ENCODE measurements around the gene RNF227.

RNF227 gene

DNA sequence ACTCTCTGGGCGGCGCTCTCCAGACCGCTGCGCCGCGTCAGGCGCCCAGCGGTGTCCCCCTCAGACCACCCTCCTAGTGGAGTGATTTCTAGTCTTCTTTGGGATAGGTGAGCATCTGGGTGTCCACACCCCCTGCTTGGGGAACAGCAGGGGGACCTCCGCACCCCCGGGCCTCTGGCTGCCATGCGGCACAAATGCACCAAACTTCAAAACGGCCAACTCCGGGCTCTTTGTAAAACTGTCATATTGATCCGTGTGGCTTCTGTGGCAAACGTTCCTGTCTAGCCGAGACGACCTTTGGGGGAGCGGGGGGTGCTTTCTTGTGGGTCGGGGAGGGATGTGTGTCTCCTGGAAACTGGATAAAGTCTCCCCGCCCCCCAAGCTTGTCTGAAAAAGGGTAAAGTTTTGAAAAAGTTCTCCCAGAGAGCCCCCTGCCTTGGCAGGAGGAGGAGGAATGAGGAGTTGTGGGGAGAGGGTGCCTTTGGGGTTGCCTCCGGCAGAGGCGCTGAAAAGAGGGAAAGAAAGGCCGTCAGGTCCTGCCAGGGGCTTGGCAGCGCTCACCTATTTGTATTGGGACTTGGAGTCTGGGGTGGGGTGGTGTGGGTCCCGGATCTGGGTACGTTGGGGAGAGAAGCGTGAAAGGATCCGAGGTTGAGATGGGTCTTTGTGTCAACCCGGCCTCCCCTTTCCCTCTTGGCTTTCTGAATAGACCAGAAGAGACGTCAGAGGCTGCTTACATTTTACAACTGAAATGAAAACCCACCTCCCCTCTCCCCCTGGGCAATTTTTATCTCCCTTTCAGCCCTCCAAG, 29.7 kb downstream of the RNF227 start:
- Histone ChIP-seq H3K4me3 (IDR thresholded peaks at IDR 0.05; ENCODE audit: insufficient read depth, low read depth, low read length) (no peak overlapping the region), H3K36me3 (ENCODE audit: insufficient read depth) (no peaks in the 10 kb centered on the region), H3K27ac (peak overlapping the region; percentile 53), H3K9ac (peak overlapping the region; percentile 61; the same call in 1 of the 2 replicates), H3K27me3 (ENCODE audit: insufficient read depth, low read depth) (no peaks in the 10 kb centered on the region), H3K79me2 (ENCODE audit: insufficient read depth, low read depth) (no peaks in the 10 kb centered on the region), H3K4me1 (ENCODE audit: low read depth, poor library complexity, severe bottlenecking) (peaks cover 3% of the 10 kb centered on the region), H4K20me1 (ENCODE audit: insufficient read depth) (no peaks in the 10 kb centered on the region), H3K4me2 (peak overlapping the region; percentile 39; the same call in 1 of the 2 replicates), H2AFZ (ENCODE audit: low read depth) (no peak overlapping the region)
- TF ChIP-seq, protein P1, sequence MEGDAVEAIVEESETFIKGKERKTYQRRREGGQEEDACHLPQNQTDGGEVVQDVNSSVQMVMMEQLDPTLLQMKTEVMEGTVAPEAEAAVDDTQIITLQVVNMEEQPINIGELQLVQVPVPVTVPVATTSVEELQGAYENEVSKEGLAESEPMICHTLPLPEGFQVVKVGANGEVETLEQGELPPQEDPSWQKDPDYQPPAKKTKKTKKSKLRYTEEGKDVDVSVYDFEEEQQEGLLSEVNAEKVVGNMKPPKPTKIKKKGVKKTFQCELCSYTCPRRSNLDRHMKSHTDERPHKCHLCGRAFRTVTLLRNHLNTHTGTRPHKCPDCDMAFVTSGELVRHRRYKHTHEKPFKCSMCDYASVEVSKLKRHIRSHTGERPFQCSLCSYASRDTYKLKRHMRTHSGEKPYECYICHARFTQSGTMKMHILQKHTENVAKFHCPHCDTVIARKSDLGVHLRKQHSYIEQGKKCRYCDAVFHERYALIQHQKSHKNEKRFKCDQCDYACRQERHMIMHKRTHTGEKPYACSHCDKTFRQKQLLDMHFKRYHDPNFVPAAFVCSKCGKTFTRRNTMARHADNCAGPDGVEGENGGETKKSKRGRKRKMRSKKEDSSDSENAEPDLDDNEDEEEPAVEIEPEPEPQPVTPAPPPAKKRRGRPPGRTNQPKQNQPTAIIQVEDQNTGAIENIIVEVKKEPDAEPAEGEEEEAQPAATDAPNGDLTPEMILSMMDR (conservative IDR thresholded peaks at IDR 0.05; ENCODE audit: low read depth, low read length) = no peak

- Histone ChIP-seq H3K9ac (peak overlapping the region; percentile 61; the same call in 1 of the 2 replicates), H3K27me3 (ENCODE audit: insufficient read depth, low read depth) (no peaks in the 10 kb centered on the region), H3K79me2 (ENCODE audit: insufficient read depth, low read depth) (no peaks in the 10 kb centered on the region), H3K36me3 (ENCODE audit: insufficient read depth) (no peaks in the 10 kb centered on the region), H3K4me2 (peak overlapping the region; percentile 17; the same call in 1 of the 2 replicates), H3K4me3 (IDR thresholded peaks at IDR 0.05; ENCODE audit: insufficient read depth, low read depth, low read length) (no peak overlapping the region), H2AFZ (ENCODE audit: low read depth) (no peak overlapping the region), H4K20me1 (ENCODE audit: insufficient read depth) (no peaks in the 10 kb centered on the region), H3K4me1 (ENCODE audit: low read depth, poor library complexity, severe bottlenecking) (peaks cover 3% of the 10 kb centered on the region), H3K27ac (peak overlapping the region; percentile 53)
- TF ChIP-seq, protein P1 (conservative IDR thresholded peaks at IDR 0.05; ENCODE audit: low read depth, low read length) = no peak
These were observed 30.5 kb downstream of the RNF227 start for GRCh38 chr17:7885367-7886226.

- H3K79me2 ChIP-seq (ENCODE audit: insufficient read depth, low read depth) = no peaks in the 10 kb centered on the region
- no peaks in the 10 kb centered on the region for H4K20me1 ChIP-seq (ENCODE audit: insufficient read depth)
- H3K36me3 ChIP-seq (ENCODE audit: insufficient read depth) = no peaks in the 10 kb centered on the region
- no peak overlapping the region for H3K27ac ChIP-seq
- H3K4me1 ChIP-seq (ENCODE audit: low read depth, poor library complexity, severe bottlenecking) = peaks cover 3% of the 10 kb centered on the region
- no peaks in the 10 kb centered on the region for H3K27me3 ChIP-seq (ENCODE audit: insufficient read depth, low read depth)
- TF ChIP-seq, protein P1 (conservative IDR thresholded peaks at IDR 0.05; ENCODE audit: low read depth, low read length) = no peak
- H2AFZ ChIP-seq (ENCODE audit: low read depth) = no peak overlapping the region
- no peak overlapping the region for H3K4me3 ChIP-seq (IDR thresholded peaks at IDR 0.05; ENCODE audit: insufficient read depth, low read depth, low read length)
- no peak overlapping the region for H3K4me2 ChIP-seq
- H3K9ac ChIP-seq = no peak overlapping the region
These were observed 31.3 kb downstream of the RNF227 start for GRCh38 chr17:7884581-7885366.

- TF ChIP-seq, protein P1 (conservative IDR thresholded peaks at IDR 0.05; ENCODE audit: low read depth, low read length) = no peak
- peaks cover 3% of the 10 kb centered on the region for H3K4me1 ChIP-seq (ENCODE audit: low read depth, poor library complexity, severe bottlenecking)
- H3K36me3 ChIP-seq (ENCODE audit: insufficient read depth) = no peaks in the 10 kb centered on the region
- H3K79me2 ChIP-seq (ENCODE audit: insufficient read depth, low read depth) = no peaks in the 10 kb centered on the region
- no peak overlapping the region; the same call in 1 of the 2 replicates for H3K4me2 ChIP-seq
- no peak overlapping the region; the same call in 1 of the 2 replicates for H3K9ac ChIP-seq
- H4K20me1 ChIP-seq (ENCODE audit: insufficient read depth) = no peaks in the 10 kb centered on the region
- H3K27me3 ChIP-seq (ENCODE audit: insufficient read depth, low read depth) = no peaks in the 10 kb centered on the region
- H3K4me3 ChIP-seq (IDR thresholded peaks at IDR 0.05; ENCODE audit: insufficient read depth, low read depth, low read length) = no peak overlapping the region
- no peak overlapping the region for H3K27ac ChIP-seq
- no peak overlapping the region for H2AFZ ChIP-seq (ENCODE audit: low read depth)
These were observed 32.2 kb downstream of the RNF227 start for GRCh38 chr17:7883781-7884386.
